Vagina (tissue), 2 donors: Measurements from ENCODE around the gene SMAD1.

Experiments
- CTCF ChIP-seq, 3 experiments: fragments of 450-650 bp in 2 of 3; fragments of 200-600 bp in 1 of 3; sonication (generic) in 1 of 3; IDR thresholded peaks; one replicate each; pipeline ENCODE4 v1.5.1; 2017 to 2019; ENCODE audit warnings: antibody characterized with exemption in 3 of 3, mild to moderate bottlenecking in 2 of 3, moderate library complexity in 2 of 3
- POLR2A ChIP-seq, 2 donors: fragments of 450-650 bp; IDR thresholded peaks; one replicate each; pipeline ENCODE4 v1.6.1; 2017; ENCODE audit warnings: antibody characterized with exemption in 2 of 2, mild to moderate bottlenecking in 2 of 2, moderate library complexity in 2 of 2

DNA sequence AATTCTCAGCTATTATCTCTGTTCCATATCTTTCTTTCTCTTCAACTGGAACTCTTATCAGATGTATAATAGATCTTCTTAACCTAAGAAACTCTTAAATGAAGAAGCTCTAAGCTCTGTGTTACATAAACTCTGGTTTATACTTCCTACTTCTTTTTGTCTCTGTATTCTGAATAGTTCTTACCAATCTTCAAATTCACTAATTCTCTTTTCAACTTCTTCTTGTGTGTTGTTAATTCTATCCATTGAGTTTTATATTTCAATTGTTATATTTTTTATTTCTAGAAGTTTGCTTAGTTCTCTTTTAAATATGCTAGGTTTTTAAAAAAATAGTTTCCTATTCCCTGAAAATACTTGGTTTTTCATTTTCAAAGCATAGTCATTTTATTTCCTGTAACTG lies 124.3 kb downstream of the SMAD1 start:
- TF ChIP-seq CTCF (IDR thresholded peaks at IDR 0.05) (no peak), POLR2A (IDR thresholded peaks at IDR 0.05) (no peak)
